Spleen (tissue), 13 donors: ENCODE data around the gene APOLD1. TPM values are rescaled to one million over a fixed set of nuclear protein-coding genes. Genes with fewer than 3 reads are reported as not detected.
"Not testable (repeated sequence)": the region's sequence is repeated elsewhere in the genome, so short reads cannot be mapped to it uniquely, and the experiment has no call there.

Source experiments
- DNase-seq: peaks from one replicate; pipeline ENCODE4 v3.0.0-alpha.2; 2020
- H3K27ac ChIP-seq, 8 donors: fragments of 200-600 bp; sonication (generic) in 7 of 8; 1 replicate in 4 of 8; 2 replicates in 4 of 8; pipeline versions ENCODE4 v1.5.0 to v1.8.0; 2016 to 2021; ENCODE audit warnings: inconsistent platforms in 4 of 8, mild to moderate bottlenecking in 4 of 8, moderate library complexity in 1 of 8
- H3K27me3 ChIP-seq, 7 donors: fragments of 200-600 bp; sonication (generic) in 6 of 7; replicated peaks in 1 of 7; 1 replicate in 4 of 7; 2 replicates in 3 of 7; pipeline versions ENCODE4 v1.5.0 to v1.8.0; 2016 to 2021; ENCODE audit warnings: inconsistent platforms in 3 of 7, mild to moderate bottlenecking in 1 of 7
- H3K36me3 ChIP-seq, 6 donors: fragments of 200-600 bp; sonication (generic) in 5 of 6; 1 replicate in 4 of 6; 2 replicates in 2 of 6; pipeline versions ENCODE4 v1.5.0 to v1.8.0; 2016 to 2021; ENCODE audit warnings: inconsistent platforms in 2 of 6
- H3K4me1 ChIP-seq, 6 donors: fragments of 200-600 bp; sonication (generic) in 5 of 6; 1 replicate in 3 of 6; 2 replicates in 3 of 6; pipeline versions ENCODE4 v1.5.0 to v1.8.0; 2016 to 2021; ENCODE audit warnings: inconsistent platforms in 3 of 6
- H3K4me3 ChIP-seq, 8 donors: fragments of 200-600 bp; sonication (generic) in 7 of 8; 1 replicate in 4 of 8; 2 replicates in 4 of 8; pipeline versions ENCODE4 v1.5.0 to v1.8.0; 2016 to 2021; ENCODE audit warnings: inconsistent platforms in 4 of 8, mild to moderate bottlenecking in 4 of 8, moderate library complexity in 2 of 8
- H3K9me3 ChIP-seq, 8 donors: fragments of 200-600 bp; sonication (generic) in 7 of 8; 1 replicate in 4 of 8; 2 replicates in 4 of 8; pipeline versions ENCODE4 v1.5.0 to v1.8.0; 2016 to 2021; ENCODE audit warnings: inconsistent platforms in 4 of 8
- POLR2A ChIP-seq, 3 donors: fragments of 450-650 bp; IDR thresholded peaks; one replicate each; pipeline ENCODE4 v1.5.1; 2017; ENCODE audit warnings: antibody characterized with exemption in 3 of 3, mild to moderate bottlenecking in 1 of 3
- POLR2AphosphoS5 ChIP-seq, 3 donors: sonication (generic); formaldehyde crosslinking; IDR thresholded peaks; one replicate each; pipeline ENCODE4 v1.5.1; 2017; ENCODE audit warnings: antibody characterized with exemption in 3 of 3
- WGBS, 5 donors: extraction: QIAGEN DNeasy Blood & Tissue Kit in 3 of 5; methylation state at CpG; one replicate each; pipeline versions ENCODE4 v1.1.5 to v1.1.7; 2013 to 2018; 5-methylcytosine and 5-hydroxymethylcytosine counted together
- intact Hi-C: fragments of 100-400 bp; cut with DNase I; formaldehyde crosslinking; loops from one replicate; pipeline ENCODE4 v1.15.0; 2023; ENCODE audit warnings: low total_unique reads
- long read RNA-seq, 2 donors: transcript quantifications; one replicate each; lab custom pipeline, GENCODE V29; 2026
- polyA plus RNA-seq, 3 donors: library from polyadenylated mRNA; stranded (reverse); fragments of 200-250 nt; gene quantifications; one replicate each; pipeline ENCODE4 v1.2.1, GENCODE V29; 2013
- total RNA-seq, 7 donors: library from RNA; depleted of rRNA in 3 of 7; stranded (reverse); fragments of >200 nt in 3 of 7; fragmentation: NEBNext Ultra II Directional in 4 of 7; extraction: Animal tissue kit (Norgen Biotek cat#: 25700) in 4 of 7; gene quantifications; one replicate each; pipeline versions ENCODE4 v1.1.0 to v1.2.1, GENCODE V29; 2016 to 2021
- TF ChIP-seq, protein P1 (sequence below), 11 experiments: fragments of 200-600 bp in 7 of 11; fragments of 450-650 bp in 4 of 11; sonication (generic) in 4 of 11; IDR thresholded peaks in 8 of 11; conservative IDR thresholded peaks in 3 of 11; 1 replicate in 7 of 11; 2 replicates in 4 of 11; pipeline versions ENCODE4 v1.4.0 to v1.8.0; 2016 to 2021; ENCODE audit warnings: antibody characterized with exemption in 11 of 11, inconsistent platforms in 4 of 11, mild to moderate bottlenecking in 1 of 11
- donor health status: healthy with polysubstance abuse.
- donor health status: DM: no; HTN: no; CAD: no; lungs with moderate emphysema.
- donor health status: DM: no; HTN: no; CAD: no.
- donor health status: Bipolar disorder and iron deficiency.
- donor health status: healthy.
- donor health status: DM: no; HTN: no; CAD: no.
- donor health status: DM: yes; HTN: yes; CAD: no.

The APOLD1 gene, protein sequence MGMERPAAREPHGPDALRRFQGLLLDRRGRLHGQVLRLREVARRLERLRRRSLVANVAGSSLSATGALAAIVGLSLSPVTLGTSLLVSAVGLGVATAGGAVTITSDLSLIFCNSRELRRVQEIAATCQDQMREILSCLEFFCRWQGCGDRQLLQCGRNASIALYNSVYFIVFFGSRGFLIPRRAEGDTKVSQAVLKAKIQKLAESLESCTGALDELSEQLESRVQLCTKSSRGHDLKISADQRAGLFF
- 10 to 100 TPM in 6 of 7 donors, 1 to 10 TPM in 1; 6.1 to 79.5 (median 16.0) TPM for total RNA-seq
- 1 to 10 TPM; 1.3 to 4.5 (median 2.5) TPM for polyA plus RNA-seq
- long read RNA-seq, donor 1, full-length matches to known transcripts = 4 of 4 reads
- long read RNA-seq, donor 1, partial matches to known transcripts = 0 of 4 reads
- long read RNA-seq, donor 1, other reads (novel, unspliced or antisense) = 0 of 4 reads
- long read RNA-seq, donor 2, full-length matches to known transcripts = 4 of 4 reads
- long read RNA-seq, donor 2, partial matches to known transcripts = 0 of 4 reads
- long read RNA-seq, donor 2, other reads (novel, unspliced or antisense) = 0 of 4 reads

DNA sequence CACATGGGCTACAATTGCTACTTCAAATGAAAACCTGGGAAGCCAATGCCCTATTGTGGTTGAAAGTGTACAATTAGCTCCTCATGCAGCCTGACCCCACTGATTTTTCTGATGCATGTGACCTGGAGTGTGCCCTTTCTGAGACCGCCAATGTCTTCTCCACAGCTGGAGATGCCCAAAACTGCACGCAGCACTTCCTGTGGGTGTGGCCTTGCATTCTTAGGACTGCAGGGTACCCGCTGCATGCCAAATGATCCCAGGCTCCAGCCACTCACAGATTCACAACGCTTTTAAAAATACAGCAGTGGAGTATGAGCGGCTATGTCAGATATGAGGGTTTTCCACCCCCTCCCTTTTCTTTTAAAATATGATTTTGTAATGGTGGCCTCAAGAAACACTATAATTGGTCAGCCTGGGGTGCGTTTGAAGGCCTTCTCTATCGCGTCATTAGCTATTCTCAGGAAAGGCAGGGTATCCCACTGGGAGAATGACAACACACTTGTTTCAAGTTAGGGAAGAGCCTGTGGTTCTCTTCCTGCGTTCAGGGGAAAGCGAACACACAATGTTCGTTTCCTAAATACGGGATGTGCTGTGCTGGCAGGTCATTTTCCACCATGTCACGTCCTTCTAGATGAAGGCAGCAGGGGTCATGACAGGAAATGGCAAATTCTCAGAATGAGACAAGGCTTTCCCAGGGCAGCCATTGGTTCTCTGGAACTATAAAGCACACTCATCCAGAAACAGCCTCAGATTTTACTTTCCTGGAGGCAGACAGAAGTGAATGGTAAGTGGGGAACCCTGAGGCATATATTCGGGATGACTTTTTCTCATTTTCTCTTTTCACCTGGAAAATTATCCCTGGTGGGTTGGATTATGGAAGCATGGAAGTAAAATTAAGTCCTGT is at the start of gene APOLD1:
APOLD1 (plus strand) TSS at position 749 of the 904 bp plus-strand sequence; CDS start at position 782, 33 bp downstream.
- Histone ChIP-seq H3K27ac (peak within 1 kb of the TSS; percentile 74 to 91 (median 90)), H3K36me3 (no peaks in the 10 kb centered on the region), H3K27me3 (no peaks in the 10 kb centered on the region), H3K9me3 (no peaks in the 10 kb centered on the region), H3K4me3 (peak within 1 kb of the TSS; percentile 58 to 77 (median 64)), H3K4me1 (peaks cover 17 to 39% (median 28%) of the 10 kb centered on the region in 6 donors)
- WGBS, 5 donors = 62 to 76% (median 72%) methylated on average over 14 of the region's 14 CpGs
- DNase-seq = no peak
- intact Hi-C loops = no loop called here
- TF ChIP-seq, protein P1, sequence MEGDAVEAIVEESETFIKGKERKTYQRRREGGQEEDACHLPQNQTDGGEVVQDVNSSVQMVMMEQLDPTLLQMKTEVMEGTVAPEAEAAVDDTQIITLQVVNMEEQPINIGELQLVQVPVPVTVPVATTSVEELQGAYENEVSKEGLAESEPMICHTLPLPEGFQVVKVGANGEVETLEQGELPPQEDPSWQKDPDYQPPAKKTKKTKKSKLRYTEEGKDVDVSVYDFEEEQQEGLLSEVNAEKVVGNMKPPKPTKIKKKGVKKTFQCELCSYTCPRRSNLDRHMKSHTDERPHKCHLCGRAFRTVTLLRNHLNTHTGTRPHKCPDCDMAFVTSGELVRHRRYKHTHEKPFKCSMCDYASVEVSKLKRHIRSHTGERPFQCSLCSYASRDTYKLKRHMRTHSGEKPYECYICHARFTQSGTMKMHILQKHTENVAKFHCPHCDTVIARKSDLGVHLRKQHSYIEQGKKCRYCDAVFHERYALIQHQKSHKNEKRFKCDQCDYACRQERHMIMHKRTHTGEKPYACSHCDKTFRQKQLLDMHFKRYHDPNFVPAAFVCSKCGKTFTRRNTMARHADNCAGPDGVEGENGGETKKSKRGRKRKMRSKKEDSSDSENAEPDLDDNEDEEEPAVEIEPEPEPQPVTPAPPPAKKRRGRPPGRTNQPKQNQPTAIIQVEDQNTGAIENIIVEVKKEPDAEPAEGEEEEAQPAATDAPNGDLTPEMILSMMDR (IDR thresholded peaks at IDR 0.05 in 8 of 11, conservative IDR thresholded peaks at IDR 0.05 in 3 of 11) = no peak
- peak in 2 of 3 donors; percentile 32 to 63 for TF ChIP-seq POLR2A (IDR thresholded peaks at IDR 0.05)
- peak in 2 of 3 donors; percentile 36 to 93 for TF ChIP-seq POLR2AphosphoS5 (IDR thresholded peaks at IDR 0.05)

DNA sequence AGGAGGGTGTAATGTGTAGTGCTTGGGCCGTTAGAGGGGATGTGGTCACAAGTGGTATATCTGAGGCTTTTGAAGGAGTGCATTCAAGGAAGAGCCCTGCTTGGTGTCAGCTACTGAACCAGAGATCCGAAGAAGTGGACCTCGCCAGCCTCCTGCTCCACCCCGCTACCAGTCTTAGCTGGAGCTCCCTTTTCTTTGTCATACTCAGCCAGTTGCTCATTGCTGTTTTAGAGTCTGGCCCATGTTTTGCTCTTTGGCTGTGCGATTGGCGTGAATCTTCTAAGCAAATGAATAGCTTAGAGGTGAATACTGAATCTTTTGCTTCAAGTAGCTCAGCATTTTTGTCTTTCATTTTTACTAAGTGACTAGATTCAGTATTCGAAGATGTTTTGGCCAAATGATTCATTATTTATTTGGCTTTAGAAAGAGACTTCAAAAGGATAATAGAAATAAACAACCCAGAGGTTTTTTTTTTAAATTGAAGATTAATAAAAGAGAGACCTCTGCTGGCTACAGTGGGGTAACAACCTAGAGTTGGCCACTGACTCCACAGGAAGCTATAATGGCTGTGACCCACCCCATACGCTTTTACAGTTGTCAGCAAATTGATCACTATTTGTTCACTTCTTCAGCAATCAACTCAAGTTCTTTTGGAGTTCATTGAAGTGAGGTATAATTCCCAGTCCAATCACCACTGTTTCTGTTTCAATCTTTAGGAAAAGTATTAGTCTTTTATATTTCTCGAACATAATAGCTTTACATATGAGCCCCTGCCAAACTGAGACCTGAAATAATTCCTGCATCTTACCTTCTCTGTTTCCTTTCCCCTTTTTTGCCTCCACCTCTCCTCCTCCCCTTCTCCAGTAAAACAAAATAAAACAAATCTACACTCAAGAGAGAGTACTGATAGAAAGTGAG is 48.4 kb upstream of the APOLD1 start:
- no peaks in the 10 kb centered on the region for H3K36me3 ChIP-seq
- no peaks in the 10 kb centered on the region for H3K9me3 ChIP-seq
- peak overlapping the region in 3 of 8 donors; percentile 0 to 36 (median 11) for H3K4me3 ChIP-seq
- DNase-seq = no peak
- no peaks in the 10 kb centered on the region for H3K27me3 ChIP-seq
- H3K4me1 ChIP-seq = peaks cover 15 to 59% (median 36%) of the 10 kb centered on the region in 6 donors
- TF ChIP-seq POLR2A (IDR thresholded peaks at IDR 0.05) (no peak), POLR2AphosphoS5 (IDR thresholded peaks at IDR 0.05) (peak in 1 of 3 donors; percentile 50)
- TF ChIP-seq, protein P1 (IDR thresholded peaks at IDR 0.05 in 8 of 11, conservative IDR thresholded peaks at IDR 0.05 in 3 of 11) = peak; percentile 54 to 90 (median 74)
- intact Hi-C loops = loop anchor here (5.0 to 10.0 kb wide), 2 partner anchors 90 to 362 kb away; no protein-coding TSS in a partner anchor
- 36 to 43% (median 40%) methylated on average over 9 of the region's 9 CpGs for WGBS, 5 donors
- H3K27ac ChIP-seq = peak overlapping the region in 7 of 8 donors; percentile 54 to 82 (median 80)

DNA sequence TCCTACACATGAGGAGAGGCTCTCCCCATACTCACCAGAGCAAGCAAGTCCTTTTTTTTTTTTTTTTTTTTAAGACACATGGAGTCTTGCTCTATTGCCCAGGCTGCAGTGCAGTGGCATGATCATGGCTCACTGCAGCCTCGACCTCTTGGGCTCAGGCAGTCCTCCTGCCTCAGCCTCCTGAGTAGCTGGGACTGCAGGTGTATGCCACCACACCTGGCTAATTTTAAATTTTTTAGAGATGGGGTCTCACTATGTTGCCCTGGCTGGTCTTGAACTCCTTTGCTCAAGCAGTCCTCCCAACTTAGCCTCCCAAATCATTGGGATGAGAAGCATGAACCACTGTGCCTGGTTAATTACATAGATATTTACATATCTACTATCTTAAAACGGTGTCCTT is 47.3 kb upstream of the APOLD1 start:
- not testable (repeated sequence) for H3K9me3 ChIP-seq, DNase-seq, H3K27me3 ChIP-seq, H3K4me3 ChIP-seq, H3K27ac ChIP-seq, H3K36me3 ChIP-seq
- WGBS, 5 donors = 81 to 100% (median 87%) methylated on average over 2 of the region's 2 CpGs
- intact Hi-C loops = loop anchor here (5.0 to 10.0 kb wide), 2 partner anchors 91 to 363 kb away; no protein-coding TSS in a partner anchor
- H3K4me1 ChIP-seq = peaks cover 15 to 62% (median 38%) of the 10 kb centered on the region in 6 donors
